ENCODE results near the gene EBF3. TPM values are rescaled to one million over a fixed set of nuclear protein-coding genes. Genes with fewer than 3 reads are reported as not detected.

EBF3 gene
- total RNA-seq, 1 experiment from 2014 or later = 0.64 TPM

DNA sequence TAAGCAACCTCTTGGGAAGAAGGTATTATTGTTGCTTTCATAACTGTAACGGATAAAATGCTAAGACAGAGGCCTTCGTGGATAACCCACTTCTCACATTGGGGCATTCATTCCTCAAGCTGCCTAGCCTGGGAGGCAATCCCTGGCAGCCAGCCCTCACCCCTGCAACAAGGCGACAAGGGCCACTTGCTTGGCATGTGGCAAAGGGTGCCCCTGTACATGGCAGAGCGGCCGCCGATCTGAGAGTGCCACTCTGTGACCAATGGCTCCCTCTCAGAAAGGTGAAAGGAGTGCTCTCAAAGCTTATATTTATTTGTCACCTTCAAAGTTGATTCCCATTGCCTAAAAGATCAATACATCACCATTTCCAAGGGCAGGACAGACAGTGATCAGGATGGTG, 31.9 kb downstream of the EBF3 start:
- CTCF ChIA-PET = no interaction called here
- POLR2A ChIA-PET = no interaction called here
- in situ Hi-C loops (cut with HindIII; ENCODE audit: low pct_unique_long_range_greater_than_20kb, low sequenced_read_pairs) = no loop called here

DNA sequence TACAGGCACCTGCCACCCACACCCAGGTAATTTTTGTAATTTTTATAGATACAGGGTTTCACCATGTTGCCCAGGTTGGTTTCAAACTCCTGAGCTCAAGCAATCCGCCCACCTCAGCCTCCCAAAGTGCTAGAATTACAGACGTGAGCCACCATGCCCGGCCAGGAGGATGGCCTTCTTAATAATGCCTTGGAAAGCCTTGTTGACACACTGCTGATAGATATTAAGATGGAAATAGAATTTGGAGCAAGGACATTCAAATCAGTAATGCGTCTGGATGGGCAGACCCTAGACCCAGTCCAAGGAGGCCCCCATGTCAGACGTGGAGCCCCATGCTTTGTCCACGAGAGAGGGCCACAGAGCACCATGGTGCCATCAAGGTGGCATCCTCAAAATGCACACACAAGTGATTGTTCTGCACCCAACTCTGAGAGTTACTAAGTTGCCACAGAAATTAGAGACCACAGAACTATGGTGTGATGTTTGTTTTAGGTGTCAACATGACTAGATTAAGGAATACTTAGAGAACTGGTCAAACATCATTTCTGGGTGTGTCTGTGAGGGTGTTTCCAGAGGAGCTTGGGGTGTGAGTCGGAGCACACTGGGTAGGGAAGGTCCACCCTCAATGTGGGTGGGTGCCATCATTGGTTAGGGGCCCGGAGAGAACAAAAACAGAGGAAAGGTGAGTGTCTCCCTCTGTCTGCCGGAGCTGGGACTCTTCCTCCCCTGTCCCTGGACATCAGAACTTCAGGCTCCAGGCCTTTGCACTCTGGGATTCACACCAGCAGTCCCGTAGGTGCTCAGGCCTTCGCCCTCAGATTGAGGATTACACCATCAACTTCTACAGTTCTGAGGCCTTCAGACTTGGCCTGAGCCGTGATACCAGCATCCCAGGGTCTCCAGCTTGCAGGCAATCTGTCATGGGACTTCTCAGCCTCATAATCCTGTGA, 34.5 kb downstream of the EBF3 start:
- CTCF ChIA-PET = no interaction called here
- H3K9me3 ChIP-seq (ENCODE audit: control insufficient read depth, insufficient read depth, low read depth, low read length) = no peaks in the 10 kb centered on the region
- POLR2A ChIA-PET = no interaction called here
- no TSS peak for BruUV-seq (replicated peaks)
- H3K27me3 ChIP-seq (ENCODE audit: control insufficient read depth, insufficient read depth, low read length) = no peaks in the 10 kb centered on the region
- H3K27ac ChIP-seq (ENCODE audit: low read length) = no peak overlapping the region
- DNase-seq (ENCODE audit: low read depth, low spot score) (no peak), ATAC-seq (no peak)
- in situ Hi-C loops (cut with HindIII; ENCODE audit: low pct_unique_long_range_greater_than_20kb, low sequenced_read_pairs) (no loop called here), intact Hi-C loops (cut with micrococcal nuclease; ENCODE audit: unreplicated experiment) (no loop called here)
- H3K36me3 ChIP-seq (ENCODE audit: control insufficient read depth, insufficient read depth, low read length) = no peaks in the 10 kb centered on the region
- H3K4me1 ChIP-seq (ENCODE audit: control insufficient read depth, insufficient read depth, low read length) = no peaks in the 10 kb centered on the region
- H3K4me3 ChIP-seq (ENCODE audit: low read depth in 2 of 2, low read length in 2 of 2) = no peak overlapping the region
- TF ChIP-seq CTCF (IDR thresholded peaks at IDR 0.05) = no peak
- TF ChIP-seq, protein P1, sequence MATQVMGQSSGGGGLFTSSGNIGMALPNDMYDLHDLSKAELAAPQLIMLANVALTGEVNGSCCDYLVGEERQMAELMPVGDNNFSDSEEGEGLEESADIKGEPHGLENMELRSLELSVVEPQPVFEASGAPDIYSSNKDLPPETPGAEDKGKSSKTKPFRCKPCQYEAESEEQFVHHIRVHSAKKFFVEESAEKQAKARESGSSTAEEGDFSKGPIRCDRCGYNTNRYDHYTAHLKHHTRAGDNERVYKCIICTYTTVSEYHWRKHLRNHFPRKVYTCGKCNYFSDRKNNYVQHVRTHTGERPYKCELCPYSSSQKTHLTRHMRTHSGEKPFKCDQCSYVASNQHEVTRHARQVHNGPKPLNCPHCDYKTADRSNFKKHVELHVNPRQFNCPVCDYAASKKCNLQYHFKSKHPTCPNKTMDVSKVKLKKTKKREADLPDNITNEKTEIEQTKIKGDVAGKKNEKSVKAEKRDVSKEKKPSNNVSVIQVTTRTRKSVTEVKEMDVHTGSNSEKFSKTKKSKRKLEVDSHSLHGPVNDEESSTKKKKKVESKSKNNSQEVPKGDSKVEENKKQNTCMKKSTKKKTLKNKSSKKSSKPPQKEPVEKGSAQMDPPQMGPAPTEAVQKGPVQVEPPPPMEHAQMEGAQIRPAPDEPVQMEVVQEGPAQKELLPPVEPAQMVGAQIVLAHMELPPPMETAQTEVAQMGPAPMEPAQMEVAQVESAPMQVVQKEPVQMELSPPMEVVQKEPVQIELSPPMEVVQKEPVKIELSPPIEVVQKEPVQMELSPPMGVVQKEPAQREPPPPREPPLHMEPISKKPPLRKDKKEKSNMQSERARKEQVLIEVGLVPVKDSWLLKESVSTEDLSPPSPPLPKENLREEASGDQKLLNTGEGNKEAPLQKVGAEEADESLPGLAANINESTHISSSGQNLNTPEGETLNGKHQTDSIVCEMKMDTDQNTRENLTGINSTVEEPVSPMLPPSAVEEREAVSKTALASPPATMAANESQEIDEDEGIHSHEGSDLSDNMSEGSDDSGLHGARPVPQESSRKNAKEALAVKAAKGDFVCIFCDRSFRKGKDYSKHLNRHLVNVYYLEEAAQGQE (IDR thresholded peaks at IDR 0.05; ENCODE audit: insufficient read depth in 1 of 2, low read depth in 2 of 2, low read length in 1 of 2) = no peak
- TF ChIP-seq SIN3A (IDR thresholded peaks at IDR 0.05; ENCODE audit: borderline replicate concordance, insufficient read depth, low read depth, low read length) = no peak
- TF ChIP-seq POLR2AphosphoS5 (IDR thresholded peaks at IDR 0.05; ENCODE audit: low read depth, low read length) = no peak
- no peak for TF ChIP-seq TCF7L2 (IDR thresholded peaks at IDR 0.05; ENCODE audit: low read depth, low read length)

More for the DNA sequence above, 31.9 kb downstream of the EBF3 start:
- no peak for ATAC-seq
- no TSS peak for BruUV-seq (replicated peaks)
- intact Hi-C loops (cut with micrococcal nuclease; ENCODE audit: unreplicated experiment) = no loop called here
- Histone ChIP-seq H3K27ac (ENCODE audit: low read length) (no peak overlapping the region), H3K27me3 (ENCODE audit: control insufficient read depth, insufficient read depth, low read length) (no peaks in the 10 kb centered on the region), H3K9me3 (ENCODE audit: control insufficient read depth, insufficient read depth, low read depth, low read length) (no peaks in the 10 kb centered on the region), H3K4me3 (ENCODE audit: low read depth in 2 of 2, low read length in 2 of 2) (no peak overlapping the region), H3K4me1 (ENCODE audit: control insufficient read depth, insufficient read depth, low read length) (no peaks in the 10 kb centered on the region), H3K36me3 (ENCODE audit: control insufficient read depth, insufficient read depth, low read length) (no peaks in the 10 kb centered on the region)
- TF ChIP-seq, protein P1 (IDR thresholded peaks at IDR 0.05; ENCODE audit: insufficient read depth in 1 of 2, low read depth in 2 of 2, low read length in 1 of 2) = no peak
- TF ChIP-seq SIN3A (IDR thresholded peaks at IDR 0.05; ENCODE audit: borderline replicate concordance, insufficient read depth, low read depth, low read length) (no peak), POLR2AphosphoS5 (IDR thresholded peaks at IDR 0.05; ENCODE audit: low read depth, low read length) (no peak)
- no peak for DNase-seq (ENCODE audit: low read depth, low spot score)
